ENCODE results near the gene FARP2. TPM values are rescaled to one million over a fixed set of nuclear protein-coding genes. Genes with fewer than 3 reads are reported as not detected.
"Not testable (repeated sequence)": the region's sequence is repeated elsewhere in the genome, so short reads cannot be mapped to it uniquely, and the experiment has no call there.

The FARP2 gene
- total RNA-seq, 1 experiment from 2014 or later, result 32.6 TPM

DNA sequence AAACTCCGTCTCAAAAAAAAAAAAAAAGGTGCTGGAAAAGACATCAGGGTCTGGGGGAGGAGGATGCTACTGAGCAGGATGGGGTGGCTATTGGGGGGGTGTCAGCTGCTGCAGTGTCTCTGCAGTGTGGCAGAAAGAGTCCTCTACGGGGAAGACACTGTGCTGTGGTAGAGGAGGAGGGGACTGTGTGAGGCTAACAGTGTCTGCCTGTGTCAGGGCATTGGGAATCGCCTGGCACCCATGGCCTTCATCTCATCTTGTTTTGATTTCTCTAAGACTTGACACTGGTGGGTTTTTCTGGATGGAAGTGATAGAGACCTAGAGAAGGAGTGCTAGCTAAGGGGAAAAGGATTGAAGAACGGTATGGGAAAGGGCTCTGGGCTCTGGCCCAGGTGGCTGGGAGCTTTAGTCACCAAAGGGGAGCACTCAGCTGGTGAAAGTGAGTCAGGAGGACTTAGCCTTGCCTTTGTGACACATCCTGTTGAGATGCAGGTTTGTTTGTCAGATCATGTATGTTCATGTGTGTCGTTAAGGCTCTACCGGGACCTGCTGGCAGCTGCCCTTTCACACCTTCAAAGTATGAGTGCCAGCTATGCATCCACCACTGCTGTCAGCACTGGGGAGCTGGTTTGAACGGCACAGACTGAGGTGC lies 58.0 kb downstream of the FARP2 start:
- CTCF ChIA-PET, result no interaction called here
- intact Hi-C loops (cut with micrococcal nuclease), result no loop called here
- Mint-ChIP-seq H3K9me3 (ENCODE audit: unreplicated experiment) (no peaks in the 10 kb centered on the region), H3K4me1 (ENCODE audit: insufficient read depth, unreplicated experiment) (no peaks in the 10 kb centered on the region), H3K27ac (ENCODE audit: low read depth, unreplicated experiment) (no peak overlapping the region), H3K36me3 (ENCODE audit: insufficient read depth, unreplicated experiment) (peaks cover 63% of the 10 kb centered on the region), H3K4me3 (ENCODE audit: unreplicated experiment) (no peak overlapping the region), H3K27me3 (ENCODE audit: insufficient read depth, unreplicated experiment) (no peaks in the 10 kb centered on the region)
- POLR2A ChIA-PET, result interaction anchor here (0.7 kb wide), 1 partner anchor 1040 kb away, joined by 3 read pairs; no protein-coding TSS in a partner anchor
- no peak for DNase-seq (ENCODE audit: unreplicated experiment)
- TF ChIP-seq, protein P1, sequence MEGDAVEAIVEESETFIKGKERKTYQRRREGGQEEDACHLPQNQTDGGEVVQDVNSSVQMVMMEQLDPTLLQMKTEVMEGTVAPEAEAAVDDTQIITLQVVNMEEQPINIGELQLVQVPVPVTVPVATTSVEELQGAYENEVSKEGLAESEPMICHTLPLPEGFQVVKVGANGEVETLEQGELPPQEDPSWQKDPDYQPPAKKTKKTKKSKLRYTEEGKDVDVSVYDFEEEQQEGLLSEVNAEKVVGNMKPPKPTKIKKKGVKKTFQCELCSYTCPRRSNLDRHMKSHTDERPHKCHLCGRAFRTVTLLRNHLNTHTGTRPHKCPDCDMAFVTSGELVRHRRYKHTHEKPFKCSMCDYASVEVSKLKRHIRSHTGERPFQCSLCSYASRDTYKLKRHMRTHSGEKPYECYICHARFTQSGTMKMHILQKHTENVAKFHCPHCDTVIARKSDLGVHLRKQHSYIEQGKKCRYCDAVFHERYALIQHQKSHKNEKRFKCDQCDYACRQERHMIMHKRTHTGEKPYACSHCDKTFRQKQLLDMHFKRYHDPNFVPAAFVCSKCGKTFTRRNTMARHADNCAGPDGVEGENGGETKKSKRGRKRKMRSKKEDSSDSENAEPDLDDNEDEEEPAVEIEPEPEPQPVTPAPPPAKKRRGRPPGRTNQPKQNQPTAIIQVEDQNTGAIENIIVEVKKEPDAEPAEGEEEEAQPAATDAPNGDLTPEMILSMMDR (IDR thresholded peaks at IDR 0.05; ENCODE audit: unreplicated experiment), result no peak
- BruUV-seq (replicated peaks), result no TSS peak

DNA sequence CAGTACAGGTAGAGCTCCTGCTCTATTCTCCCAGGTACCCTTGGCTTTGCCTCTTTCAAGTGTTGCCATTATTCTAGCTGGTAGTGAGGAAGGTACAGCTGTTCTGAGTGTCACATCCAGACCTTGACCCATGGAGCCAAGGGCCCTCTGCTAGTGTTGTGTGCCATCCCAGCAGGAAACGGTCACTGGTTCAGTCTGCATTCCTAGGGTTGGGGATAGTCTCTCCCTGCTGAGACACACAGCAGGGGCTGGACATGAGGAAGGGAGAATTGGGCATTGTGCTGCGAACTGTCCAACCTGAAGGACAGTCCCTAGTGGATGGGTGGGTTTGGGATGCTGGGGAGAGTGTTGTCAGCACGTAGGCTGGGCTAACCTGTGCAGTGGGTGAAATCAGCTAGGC lies 59.1 kb downstream of the FARP2 start:
- ChIA-PET POLR2A (no interaction called here), CTCF (no interaction called here)
- Mint-ChIP-seq H3K9me3 (ENCODE audit: unreplicated experiment) (no peaks in the 10 kb centered on the region), H3K4me3 (ENCODE audit: unreplicated experiment) (no peak overlapping the region), H3K4me1 (ENCODE audit: insufficient read depth, unreplicated experiment) (no peaks in the 10 kb centered on the region), H3K36me3 (ENCODE audit: insufficient read depth, unreplicated experiment) (peaks cover 68% of the 10 kb centered on the region), H3K27ac (ENCODE audit: low read depth, unreplicated experiment) (no peak overlapping the region), H3K27me3 (ENCODE audit: insufficient read depth, unreplicated experiment) (no peaks in the 10 kb centered on the region)
- BruUV-seq (replicated peaks), result no TSS peak
- no peak for DNase-seq (ENCODE audit: unreplicated experiment)
- TF ChIP-seq, protein P1 (IDR thresholded peaks at IDR 0.05; ENCODE audit: unreplicated experiment), result no peak
- intact Hi-C loops (cut with micrococcal nuclease), result no loop called here

DNA sequence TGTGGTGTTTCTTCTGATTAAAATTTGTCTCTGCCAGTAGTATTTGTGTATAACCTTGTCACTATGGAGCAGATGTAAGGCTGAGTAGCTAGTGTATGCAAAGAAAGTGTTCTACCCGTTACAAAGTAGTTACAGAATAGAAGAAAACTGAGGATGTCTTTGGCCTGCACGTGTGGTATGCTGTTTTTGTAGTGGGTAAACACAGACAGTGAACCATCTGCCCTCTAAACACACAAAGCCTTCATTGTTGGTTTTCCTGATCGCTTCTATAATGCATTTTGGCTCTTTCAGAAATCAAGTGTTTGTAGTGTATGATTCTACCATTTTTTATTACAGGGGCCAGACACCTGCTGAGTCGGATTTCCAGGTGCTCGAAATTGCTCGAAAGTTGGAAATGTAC lies 61.5 kb downstream of the FARP2 start:
- H3K4me3 Mint-ChIP-seq (ENCODE audit: unreplicated experiment), result no peak overlapping the region
- no peaks in the 10 kb centered on the region for H3K9me3 Mint-ChIP-seq (ENCODE audit: unreplicated experiment)
- CTCF ChIA-PET, result no interaction called here
- POLR2A ChIA-PET, result no interaction called here
- intact Hi-C loops (cut with micrococcal nuclease), result no loop called here
- H3K4me1 Mint-ChIP-seq (ENCODE audit: insufficient read depth, unreplicated experiment), result no peaks in the 10 kb centered on the region
- DNase-seq (ENCODE audit: unreplicated experiment), result no peak
- H3K36me3 Mint-ChIP-seq (ENCODE audit: insufficient read depth, unreplicated experiment), result peaks cover 56% of the 10 kb centered on the region
- TF ChIP-seq, protein P1 (IDR thresholded peaks at IDR 0.05; ENCODE audit: unreplicated experiment), result no peak
- BruUV-seq (replicated peaks), result no TSS peak
- no peaks in the 10 kb centered on the region for H3K27me3 Mint-ChIP-seq (ENCODE audit: insufficient read depth, unreplicated experiment)
- no peak overlapping the region for H3K27ac Mint-ChIP-seq (ENCODE audit: low read depth, unreplicated experiment)

DNA sequence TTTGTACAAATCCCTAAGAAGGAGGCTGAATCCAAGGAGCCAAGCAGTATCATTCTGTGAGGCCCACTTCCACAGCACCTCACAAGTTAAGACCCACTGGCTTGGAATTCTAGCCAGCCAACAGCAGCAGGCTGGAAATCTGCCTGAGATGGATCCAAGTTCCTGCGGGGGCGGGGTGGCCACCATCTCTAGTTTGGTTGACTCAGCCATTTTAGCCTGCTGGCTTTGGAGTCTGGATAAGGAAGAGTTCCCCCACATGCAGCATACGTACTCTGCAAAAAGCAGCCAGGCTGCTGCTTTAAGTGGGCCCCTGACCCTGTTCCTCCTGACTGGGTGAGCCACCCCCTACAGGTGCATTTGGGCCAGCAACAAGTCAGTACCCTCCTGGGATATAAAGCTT lies 65.2 kb downstream of the FARP2 start:
- TF ChIP-seq, protein P1 (IDR thresholded peaks at IDR 0.05; ENCODE audit: unreplicated experiment), result no peak
- H3K27me3 Mint-ChIP-seq (ENCODE audit: insufficient read depth, unreplicated experiment), result no peaks in the 10 kb centered on the region
- POLR2A ChIA-PET, result no interaction called here
- peaks cover 16% of the 10 kb centered on the region for H3K9me3 Mint-ChIP-seq (ENCODE audit: unreplicated experiment)
- DNase-seq (ENCODE audit: unreplicated experiment), result no peak
- CTCF ChIA-PET, result no interaction called here
- H3K4me3 Mint-ChIP-seq (ENCODE audit: unreplicated experiment), result no peak overlapping the region
- peaks cover 43% of the 10 kb centered on the region for H3K36me3 Mint-ChIP-seq (ENCODE audit: insufficient read depth, unreplicated experiment)
- no TSS peak for BruUV-seq (replicated peaks)
- H3K27ac Mint-ChIP-seq (ENCODE audit: low read depth, unreplicated experiment), result no peak overlapping the region
- no peaks in the 10 kb centered on the region for H3K4me1 Mint-ChIP-seq (ENCODE audit: insufficient read depth, unreplicated experiment)
- intact Hi-C loops (cut with micrococcal nuclease), result no loop called here

DNA sequence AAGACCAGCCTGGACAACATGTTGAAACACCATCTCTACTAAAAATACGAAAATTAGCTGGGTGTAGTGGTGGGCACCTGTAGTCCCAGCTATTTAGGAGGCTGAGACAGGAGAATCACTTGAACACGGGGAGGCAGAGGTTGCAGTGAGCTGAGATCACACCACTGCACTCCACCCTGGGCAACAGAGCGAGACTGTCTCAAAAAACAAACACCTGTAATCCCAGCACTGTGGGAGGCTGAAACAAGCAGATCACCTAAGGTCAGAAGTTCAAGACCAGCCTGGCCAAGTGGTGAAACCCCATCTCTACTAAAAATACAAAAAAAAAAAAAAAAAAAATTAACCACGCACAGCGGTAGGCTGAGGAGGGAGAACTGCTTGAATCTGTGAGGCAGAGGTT lies 65.9 kb downstream of the FARP2 start:
- CTCF ChIA-PET, result interaction anchor here (0.8 kb wide), 1 partner anchor 12 kb away, joined by 3 read pairs; no protein-coding TSS in a partner anchor
- H3K4me3 Mint-ChIP-seq (ENCODE audit: unreplicated experiment); BruUV-seq (replicated peaks); DNase-seq (ENCODE audit: unreplicated experiment); H3K27me3 Mint-ChIP-seq (ENCODE audit: insufficient read depth, unreplicated experiment); intact Hi-C loops (cut with micrococcal nuclease); H3K27ac Mint-ChIP-seq (ENCODE audit: low read depth, unreplicated experiment); H3K4me1 Mint-ChIP-seq (ENCODE audit: insufficient read depth, unreplicated experiment); POLR2A ChIA-PET: not testable (repeated sequence)
- Mint-ChIP-seq H3K9me3 (ENCODE audit: unreplicated experiment) (peaks cover 16% of the 10 kb centered on the region), H3K36me3 (ENCODE audit: insufficient read depth, unreplicated experiment) (peaks cover 37% of the 10 kb centered on the region)

Data from MCF 10A (cell line).